H1 (cell line): ENCODE results near the gene FAM171A1. TPM values are rescaled to one million over a fixed set of nuclear protein-coding genes. Genes with fewer than 3 reads are reported as not detected.

Experiments used
- CTCF ChIA-PET: fragments of 300-600 bp; sonication (Branson Sonifier 250); formaldehyde crosslinking; loops from one replicate; lab custom pipeline; 2021; ENCODE audit not compliant: partially characterized antibody; lab: Charles Lee
- POLR2A ChIA-PET: fragments of 300-600 bp; sonication (Branson Sonifier 250); formaldehyde crosslinking; loops from one replicate; lab custom pipeline; 2021; ENCODE audit warnings: inconsistent platforms; ENCODE audit not compliant: partially characterized antibody; lab: Charles Lee
- DNase-seq, 2 experiments: peaks; one replicate each; pipeline versions ENCODE4 v3.0.0 to v3.0.0-alpha.2; 2010 to 2022; ENCODE audit warnings: low spot score in 2 of 2, low read depth in 1 of 2, mixed read lengths in 1 of 2
- FAIRE-seq: peaks from 2 replicates; lab custom pipeline; 2011; peaks lifted over from hg19 to GRCh38; lab: Jason Lieb, UNC
- H2AFZ ChIP-seq: 2 replicates; pipeline ENCODE4 v1.8.1; 2012; ENCODE audit warnings: low read length, inconsistent platforms
- H2AK5ac ChIP-seq: 2 replicates; pipeline ENCODE4 v1.6.1; 2013; ENCODE audit warnings: low read depth, low read length
- H2BK120ac ChIP-seq: replicated peaks from 2 replicates; pipeline ENCODE3; 2013; ENCODE audit warnings: low read depth, low read length, inconsistent platforms
- H2BK12ac ChIP-seq: 2 replicates; pipeline ENCODE4 v1.6.1; 2013; ENCODE audit warnings: low read depth, low read length
- H2BK15ac ChIP-seq: 2 replicates; pipeline ENCODE4 v1.6.1; 2013; ENCODE audit warnings: low read length
- H2BK20ac ChIP-seq: 2 replicates; pipeline ENCODE4 v1.6.1; 2013; ENCODE audit warnings: low read length
- H2BK5ac ChIP-seq: 2 replicates; pipeline ENCODE4 v1.6.1; 2013; ENCODE audit warnings: low read depth, low read length
- H3K14ac ChIP-seq: 2 replicates; pipeline ENCODE4 v1.6.1; 2013; ENCODE audit warnings: inconsistent platforms; ENCODE audit not compliant: insufficient read length
- H3K18ac ChIP-seq: 2 replicates; pipeline ENCODE4 v1.6.1; 2013; ENCODE audit warnings: low read length; ENCODE audit errors: extremely low read depth
- H3K23ac ChIP-seq: 2 replicates; pipeline ENCODE4 v1.6.1; 2013; ENCODE audit warnings: inconsistent platforms; ENCODE audit not compliant: insufficient read length
- H3K23me2 ChIP-seq: 2 replicates; pipeline ENCODE4 v1.6.1; 2013; ENCODE audit warnings: low read depth, low read length
- H3K27ac ChIP-seq: 2 replicates; pipeline ENCODE4 v1.6.1; 2011; ENCODE audit warnings: low read depth, low read length, inconsistent platforms
- H3K27me3 ChIP-seq, 4 experiments: replicated peaks in 1 of 4; 1 replicate in 1 of 4; 2 replicates in 3 of 4; pipeline versions ENCODE4 v1.6.1 to v1.8.1; 2011 to 2013; ENCODE audit warnings: low read length in 3 of 4, mild to moderate bottlenecking in 3 of 4, inconsistent platforms in 2 of 4, mixed read lengths in 2 of 4, moderate library complexity in 1 of 4; ENCODE audit not compliant: control insufficient read depth in 3 of 4, insufficient read depth in 3 of 4; ENCODE audit errors: extremely low read depth in 1 of 4
- H3K36me3 ChIP-seq, 4 experiments: 2 replicates each; pipeline versions ENCODE4 v1.6.1 to v1.8.1; 2011 to 2013; ENCODE audit warnings: mild to moderate bottlenecking in 4 of 4, low read length in 3 of 4, moderate library complexity in 2 of 4, control low read depth in 1 of 4, inconsistent platforms in 1 of 4; ENCODE audit not compliant: insufficient read depth in 4 of 4, control insufficient read depth in 2 of 4
- H3K4ac ChIP-seq: replicated peaks from 2 replicates; pipeline ENCODE3; 2013; ENCODE audit warnings: low read length, low read depth, mixed read lengths, inconsistent platforms; ENCODE audit not compliant: insufficient read length
- H3K4me1 ChIP-seq, 4 experiments: replicated peaks in 1 of 4; 1 replicate in 1 of 4; 2 replicates in 3 of 4; pipeline versions ENCODE4 v1.6.1 to v1.8.1; 2011 to 2013; ENCODE audit warnings: low read length in 3 of 4, inconsistent platforms in 2 of 4, mixed read lengths in 1 of 4; ENCODE audit not compliant: insufficient read depth in 4 of 4, control insufficient read depth in 3 of 4
- H3K4me2 ChIP-seq, 2 experiments: 2 replicates each; pipeline versions ENCODE4 v1.6.1 to v1.8.1; 2011 to 2013; ENCODE audit warnings: low read depth in 2 of 2, low read length in 2 of 2, control low read depth in 1 of 2, inconsistent platforms in 1 of 2, mild to moderate bottlenecking in 1 of 2; ENCODE audit not compliant: insufficient read depth in 1 of 2
- H3K4me3 ChIP-seq, 4 experiments: fragments of 200-600, 300-600 bp in 1 of 4; sonication (generic), shearing (Covaris generic), sonication (Bioruptor Twin) in 1 of 4; 2 replicates each; pipeline versions ENCODE4 v1.5.1 to v1.8.1; 2011 to 2016; ENCODE audit warnings: low read length in 4 of 4, low read depth in 3 of 4, control low read depth in 2 of 4, inconsistent platforms in 2 of 4, mild to moderate bottlenecking in 2 of 4, mixed read lengths in 1 of 4, moderate library complexity in 1 of 4; ENCODE audit not compliant: insufficient read depth in 2 of 4; ENCODE audit errors: extremely low read depth in 1 of 4
- H3K56ac ChIP-seq: replicated peaks from 2 replicates; pipeline ENCODE3; 2013; ENCODE audit warnings: low read depth, mild to moderate bottlenecking, mixed read lengths, low read length, inconsistent platforms; ENCODE audit not compliant: insufficient read length
- H3K79me1 ChIP-seq: 2 replicates; pipeline ENCODE4 v1.6.1; 2013; ENCODE audit warnings: low read depth, low read length, control low read depth
- H3K79me2 ChIP-seq, 2 experiments: 2 replicates each; pipeline versions ENCODE4 v1.6.1 to v1.8.1; 2012 to 2013; ENCODE audit warnings: low read length in 2 of 2, mild to moderate bottlenecking in 2 of 2, inconsistent platforms in 1 of 2; ENCODE audit not compliant: insufficient read depth in 2 of 2, control insufficient read depth in 1 of 2
- H3K9ac ChIP-seq, 4 experiments: replicated peaks in 1 of 4; 1 replicate in 1 of 4; 2 replicates in 3 of 4; pipeline versions ENCODE4 v1.6.1 to v1.8.1; 2011 to 2013; ENCODE audit warnings: low read depth in 3 of 4, low read length in 3 of 4, control low read depth in 2 of 4, mild to moderate bottlenecking in 2 of 4, moderate library complexity in 2 of 4, inconsistent platforms in 1 of 4; ENCODE audit errors: extremely low read depth in 1 of 4
- H3K9me3 ChIP-seq, 2 experiments: 2 replicates each; pipeline versions ENCODE4 v1.6.1 to v1.8.1; 2012 to 2013; ENCODE audit warnings: mild to moderate bottlenecking in 2 of 2, moderate library complexity in 2 of 2, control low read depth in 1 of 2, inconsistent platforms in 1 of 2, low read depth in 1 of 2, low read length in 1 of 2, mixed read lengths in 1 of 2; ENCODE audit not compliant: insufficient read depth in 2 of 2
- H4K20me1 ChIP-seq, 2 experiments: replicated peaks in 1 of 2; 2 replicates each; pipeline versions ENCODE3 to v1.8.1; 2011 to 2013; ENCODE audit warnings: inconsistent platforms in 2 of 2, low read length in 2 of 2, mild to moderate bottlenecking in 1 of 2; ENCODE audit not compliant: insufficient read depth in 2 of 2, control insufficient read depth in 1 of 2
- H4K5ac ChIP-seq: 2 replicates; pipeline ENCODE4 v1.6.1; 2013; ENCODE audit warnings: low read length, low read depth, mixed read lengths, inconsistent platforms; ENCODE audit not compliant: insufficient read length
- H4K8ac ChIP-seq: 2 replicates; pipeline ENCODE4 v1.8.0; 2013; ENCODE audit warnings: mild to moderate bottlenecking, moderate library complexity, low read length, inconsistent platforms; ENCODE audit not compliant: insufficient read depth; ENCODE audit errors: extremely low read depth
- H4K91ac ChIP-seq: replicated peaks from 2 replicates; pipeline ENCODE3; 2013; ENCODE audit warnings: low read length, mixed read lengths, inconsistent platforms; ENCODE audit not compliant: insufficient read length
- CEBPB ChIP-seq: IDR thresholded peaks from 2 replicates; pipeline ENCODE4 v1.6.1; 2012; ENCODE audit warnings: low read depth, low read length
- HDAC6 ChIP-seq: IDR thresholded peaks from one replicate; pipeline ENCODE4 v1.7.1; 2012; ENCODE audit warnings: low read depth, mild to moderate bottlenecking, inconsistent platforms, low read length, moderate library complexity
- KDM4A ChIP-seq: IDR thresholded peaks from one replicate; pipeline ENCODE4 v1.7.1; 2012; ENCODE audit warnings: low read depth, mild to moderate bottlenecking, moderate library complexity, low read length, inconsistent platforms; ENCODE audit not compliant: severe bottlenecking
- NANOG ChIP-seq: IDR thresholded peaks from 2 replicates; pipeline ENCODE4 v1.6.1; 2011; ENCODE audit warnings: low read length, low read depth, mild to moderate bottlenecking, inconsistent platforms; ENCODE audit not compliant: insufficient read depth, poor library complexity, severe bottlenecking
- POU5F1 ChIP-seq: IDR thresholded peaks from 2 replicates; pipeline ENCODE4 v1.6.1; 2011; ENCODE audit warnings: low read depth, mild to moderate bottlenecking, low read length, moderate library complexity
- WGBS, 2 experiments: shearing (Covaris generic) in 1 of 2; methylation state at CpG; one replicate each; pipeline versions ENCODE4 v1.1.6 to v1.1.7; 2013 to 2015; ENCODE audit warnings: low lambda C conversion rate in 2 of 2, mixed read lengths in 2 of 2, inconsistent platforms in 1 of 2, low coverage in 1 of 2, missing lambda C conversion rate in 1 of 2; ENCODE audit not compliant: insufficient replicate concordance in 2 of 2, insufficient coverage in 1 of 2, insufficient read length in 1 of 2; ENCODE audit errors: extremely low coverage in 1 of 2, missing lambda C conversion rate in 1 of 2; 5-methylcytosine and 5-hydroxymethylcytosine counted together
- polyA plus RNA-seq, 7 experiments: library from polyadenylated mRNA; depleted of rRNA in 3 of 7; stranded (reverse) in 5 of 7; unstranded in 2 of 7; fragments of >200 nt in 5 of 7; fragments of 200-250 nt in 2 of 7; gene quantifications; 1 replicate in 5 of 7; 2 replicates in 1 of 7; 4 replicates in 1 of 7; pipeline versions ENCODE4 v1.2.1 to v1.2.3, GENCODE V29; 2011 to 2013; ENCODE audit warnings: missing spikeins in 2 of 7, mixed read lengths in 2 of 7
- total RNA-seq: library from RNA; stranded (reverse); fragmentation: NEBNext Ultra II Directional; extraction: Animal tissue kit (Norgen Biotek cat#: 25700); gene quantifications from 2 replicates; pipeline ENCODE4 v1.2.1, GENCODE V29; 2021

FAM171A1 gene
- total and polyA plus RNA-seq, 2 of the 8 experiments (the other 6 are each of a cell fraction or from before 2014, with no cell fraction given): 26.6 to 42.1 TPM

GRCh38 chr10:15280974-15281373 lies 90.1 kb downstream of the FAM171A1 start:
- Histone ChIP-seq H3K79me2 (no peaks in the 10 kb centered on the region), H2BK120ac (no peak overlapping the region)

More at GRCh38 chr10:15280974-15281373, 90.1 kb downstream of the FAM171A1 start:
- Histone ChIP-seq H3K9ac (no peak overlapping the region), H3K23ac (no peak overlapping the region), H3K4ac (no peak overlapping the region), H2BK12ac (no peak overlapping the region), H4K20me1 (peaks cover 0 to 4% of the 10 kb centered on the region in 2 experiments), H4K8ac (no peak overlapping the region), H3K27ac (no peak overlapping the region), H3K56ac (no peak overlapping the region), H3K36me3 (peaks cover 0 to 10% (median 3%) of the 10 kb centered on the region in 4 experiments; a peak in 5 of 8 replicates), H2BK20ac (no peak overlapping the region), H3K9me3 (no peaks in the 10 kb centered on the region), H2AFZ (no peak overlapping the region), H3K27me3 (no peaks in the 10 kb centered on the region), H2BK5ac (no peak overlapping the region), H3K18ac (no peak overlapping the region), H4K91ac (no peak overlapping the region), H3K79me1 (no peaks in the 10 kb centered on the region), H3K4me2 (no peak overlapping the region), H3K4me1 (no peaks in the 10 kb centered on the region), H3K14ac (no peak overlapping the region), H4K5ac (no peak overlapping the region), H3K23me2 (no peaks in the 10 kb centered on the region), H2BK15ac (no peak overlapping the region), H3K4me3 (no peak overlapping the region), H2AK5ac (no peak overlapping the region)
- POLR2A ChIA-PET: no interaction called here
- FAIRE-seq: no peak
- CTCF ChIA-PET: interaction anchor here (0.9 to 1.7 kb wide), 3 partner anchors 9 to 20 kb away, joined by 3 to 6 read pairs (median 3); no protein-coding TSS in a partner anchor
- TF ChIP-seq HDAC6 (no peak), CEBPB (no peak), POU5F1 (no peak), KDM4A (no peak), NANOG (no peak)
- DNase-seq: no peak
- WGBS, 2 experiments: 71% methylated on average over 4 of the region's 4 CpGs; no CpG with 5 or more reads in 1 of the 2 experiments
